Stimulated activated CD8-positive, alpha-beta memory T cell treated with anti-CD3 and anti-CD28 coated beads, Interleukin-4, amount 100 ng/mL, for 1 hour (primary cell): ENCODE data around the gene IQCE.
"Not testable (repeated sequence)": the region's sequence is repeated elsewhere in the genome, so short reads cannot be mapped to it uniquely, and the experiment has no call there.

Experiments used
- DNase-seq, 2 donors: peaks; one replicate each; pipeline ENCODE4 v3.0.0-alpha.2; 2020; ENCODE audit warnings: low read depth in 2 of 2, low spot score in 1 of 2

Gene IQCE

DNA sequence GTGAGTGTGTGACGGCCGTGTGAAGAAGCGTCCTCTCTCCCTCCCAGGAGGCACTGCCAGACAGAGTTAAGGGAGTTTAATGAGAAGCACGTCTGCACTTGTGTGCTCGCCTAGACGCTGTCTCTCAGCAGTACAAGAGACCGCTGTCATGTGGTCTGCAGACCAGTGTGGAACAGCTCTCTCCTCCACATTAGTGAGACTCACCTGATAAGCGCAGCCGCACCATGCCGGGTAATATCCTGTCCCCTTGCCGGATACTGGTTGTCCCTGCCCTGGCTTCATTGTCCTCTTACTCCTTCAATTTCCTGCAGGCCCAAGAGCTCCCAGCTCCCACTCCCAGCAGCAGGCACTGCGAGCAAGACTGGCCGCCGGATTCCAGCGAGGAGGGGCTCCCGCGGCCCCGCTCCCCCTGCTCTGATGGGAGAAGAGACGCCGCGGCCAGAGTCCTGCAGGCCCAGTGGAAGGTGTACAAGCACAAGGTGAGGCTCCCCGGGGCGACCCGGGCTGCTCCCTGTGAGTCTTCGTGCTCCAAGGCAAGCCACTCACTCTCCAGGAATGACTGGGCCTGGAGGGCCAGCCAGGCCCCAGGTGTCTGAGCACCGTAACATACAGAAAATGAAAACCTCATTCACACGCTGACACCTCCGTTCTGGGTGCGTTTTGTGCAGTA is 39.5 kb downstream of the IQCE start:
- DNase-seq, result no peak

DNA sequence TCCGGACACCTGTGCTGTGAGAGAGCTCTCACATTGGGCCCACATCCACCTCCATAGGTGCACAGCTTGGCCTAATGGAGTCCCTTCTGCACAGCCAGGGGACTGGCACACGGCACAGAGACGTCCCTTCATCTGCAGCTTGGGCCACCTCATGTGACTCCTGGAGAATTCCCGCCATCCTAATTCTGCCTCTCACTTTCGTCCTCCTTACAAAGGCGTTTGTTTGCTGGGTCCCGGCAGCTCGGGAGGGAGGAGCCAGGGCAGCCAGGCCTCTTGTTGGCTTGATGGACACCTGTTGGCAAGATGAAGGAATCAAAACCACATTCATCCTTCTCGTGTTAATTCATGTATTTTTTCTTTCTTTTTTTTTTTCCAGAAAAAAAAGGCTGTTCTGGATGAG is 42.3 kb downstream of the IQCE start:
- no peak for DNase-seq

DNA sequence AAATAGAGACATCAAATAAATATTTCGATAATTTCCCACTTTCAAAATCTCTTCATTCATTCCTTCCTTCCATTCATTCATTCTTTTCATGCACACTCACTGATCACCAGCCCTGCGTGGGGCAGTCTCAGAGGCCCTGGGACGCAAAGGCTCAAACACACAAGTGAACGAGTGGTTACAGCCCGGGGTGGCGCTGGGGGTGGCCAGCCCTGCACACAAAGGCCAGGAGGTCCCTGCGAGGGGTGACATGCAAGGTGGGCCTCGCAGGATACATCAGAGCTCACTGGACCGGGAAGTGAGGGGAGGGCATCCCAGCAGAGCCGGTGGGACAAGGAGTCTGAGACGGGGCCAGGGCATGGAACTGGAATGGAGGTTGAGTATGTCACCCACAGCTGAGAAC is 43.1 kb downstream of the IQCE start:
- DNase-seq, result no peak

DNA sequence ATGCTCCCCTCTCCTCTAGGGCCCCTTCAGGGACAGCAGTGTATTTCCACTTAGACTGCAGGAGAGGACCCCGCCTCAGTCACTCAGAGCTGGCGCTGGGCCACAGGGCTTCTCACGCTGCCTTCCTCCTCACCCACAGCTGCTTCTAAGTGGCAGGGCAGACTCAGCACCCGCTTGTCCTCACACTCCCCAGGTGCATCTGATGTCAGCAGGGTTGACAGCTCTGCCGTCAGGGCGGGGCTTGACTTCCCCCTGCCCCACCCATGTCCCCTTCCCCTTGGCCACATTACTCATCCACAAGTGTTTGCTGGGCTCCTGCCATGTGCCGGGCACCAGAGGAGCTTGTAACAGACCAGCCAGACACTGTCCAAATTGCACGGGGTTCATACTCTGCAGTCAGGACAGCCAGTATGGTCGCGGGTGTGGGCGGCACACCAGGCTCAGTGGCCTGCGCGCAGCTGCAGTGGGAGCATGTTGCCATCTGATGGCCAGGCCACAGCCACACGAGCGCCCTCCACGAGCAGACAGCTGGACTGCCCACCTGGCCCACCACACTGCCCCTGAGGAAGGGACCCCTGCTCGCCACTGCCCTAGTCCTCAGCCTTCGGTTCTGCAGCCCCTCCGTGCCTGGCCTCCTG is 43.7 kb downstream of the IQCE start:
- DNase-seq, result no peak

DNA sequence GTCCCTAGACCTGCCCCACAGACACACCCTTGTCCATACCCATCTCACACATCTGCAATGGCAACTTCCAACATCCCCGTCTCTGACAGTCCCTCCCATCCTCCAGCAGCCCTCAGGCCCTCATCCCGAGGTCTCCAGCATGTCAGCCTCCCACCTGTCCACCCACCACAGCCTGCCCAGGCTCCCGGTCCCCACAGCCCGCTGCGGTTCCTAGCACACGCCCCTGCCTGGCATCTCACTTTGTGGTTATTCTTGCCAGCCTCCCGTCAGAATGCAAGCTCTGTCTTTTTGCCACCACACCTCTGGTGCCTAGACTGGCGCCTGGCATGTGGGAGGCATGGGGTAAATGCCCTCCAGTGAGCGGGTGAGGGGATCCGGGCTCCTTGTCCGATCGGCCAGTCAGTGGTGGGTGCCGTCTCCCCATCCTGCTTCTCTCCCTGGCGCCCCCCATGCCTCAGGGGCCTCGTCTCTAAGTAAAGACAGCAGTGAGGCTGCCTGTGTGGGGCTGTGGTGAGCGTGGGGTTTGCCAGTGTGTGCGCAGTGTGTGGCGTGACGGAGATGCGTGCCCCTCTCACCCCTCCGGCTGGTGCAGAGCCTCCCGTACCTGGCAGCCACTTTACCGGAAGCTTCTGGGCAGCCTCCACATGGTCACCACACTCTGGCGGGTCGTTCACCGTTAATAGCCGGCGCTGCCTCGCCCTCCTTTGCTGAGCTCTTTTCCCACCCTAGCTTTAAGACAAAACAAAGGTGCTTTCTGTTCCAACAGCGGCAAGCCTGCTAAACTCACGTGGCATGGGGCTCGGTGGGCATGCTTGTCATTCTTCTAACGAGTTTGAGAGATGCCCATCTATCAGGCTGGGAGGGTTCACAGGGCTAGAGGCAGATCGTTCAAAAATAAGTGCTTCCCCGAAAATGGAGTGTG is 44.5 kb downstream of the IQCE start:
- no peak for DNase-seq

DNA sequence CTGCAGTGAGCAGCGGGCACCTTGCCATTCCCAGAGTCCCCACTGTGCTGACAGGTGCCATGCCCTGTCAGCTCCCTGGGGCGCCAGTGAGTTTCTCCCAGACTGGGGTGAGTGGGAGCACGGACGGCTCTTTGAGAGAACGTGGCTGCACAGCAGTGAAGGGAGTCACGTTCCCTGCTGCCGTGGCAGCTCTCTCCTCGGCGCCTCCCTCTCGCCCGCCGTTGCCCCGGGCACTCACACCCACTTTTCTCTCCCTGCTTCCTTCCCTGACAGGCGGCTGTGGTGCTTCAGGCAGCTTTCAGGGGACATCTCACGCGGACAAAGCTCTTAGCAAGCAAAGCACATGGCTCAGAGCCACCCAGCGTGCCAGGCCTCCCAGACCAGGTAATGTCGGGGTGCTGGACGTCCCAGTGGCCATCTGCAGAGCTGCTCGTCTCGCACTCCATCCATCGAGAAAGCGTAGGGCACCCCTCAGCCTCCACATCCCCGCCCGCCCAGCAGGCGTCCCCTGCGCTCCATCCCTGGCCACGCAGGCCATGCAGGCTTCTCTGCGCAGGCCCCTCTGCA is 45.9 kb downstream of the IQCE start:
- no peak for DNase-seq

DNA sequence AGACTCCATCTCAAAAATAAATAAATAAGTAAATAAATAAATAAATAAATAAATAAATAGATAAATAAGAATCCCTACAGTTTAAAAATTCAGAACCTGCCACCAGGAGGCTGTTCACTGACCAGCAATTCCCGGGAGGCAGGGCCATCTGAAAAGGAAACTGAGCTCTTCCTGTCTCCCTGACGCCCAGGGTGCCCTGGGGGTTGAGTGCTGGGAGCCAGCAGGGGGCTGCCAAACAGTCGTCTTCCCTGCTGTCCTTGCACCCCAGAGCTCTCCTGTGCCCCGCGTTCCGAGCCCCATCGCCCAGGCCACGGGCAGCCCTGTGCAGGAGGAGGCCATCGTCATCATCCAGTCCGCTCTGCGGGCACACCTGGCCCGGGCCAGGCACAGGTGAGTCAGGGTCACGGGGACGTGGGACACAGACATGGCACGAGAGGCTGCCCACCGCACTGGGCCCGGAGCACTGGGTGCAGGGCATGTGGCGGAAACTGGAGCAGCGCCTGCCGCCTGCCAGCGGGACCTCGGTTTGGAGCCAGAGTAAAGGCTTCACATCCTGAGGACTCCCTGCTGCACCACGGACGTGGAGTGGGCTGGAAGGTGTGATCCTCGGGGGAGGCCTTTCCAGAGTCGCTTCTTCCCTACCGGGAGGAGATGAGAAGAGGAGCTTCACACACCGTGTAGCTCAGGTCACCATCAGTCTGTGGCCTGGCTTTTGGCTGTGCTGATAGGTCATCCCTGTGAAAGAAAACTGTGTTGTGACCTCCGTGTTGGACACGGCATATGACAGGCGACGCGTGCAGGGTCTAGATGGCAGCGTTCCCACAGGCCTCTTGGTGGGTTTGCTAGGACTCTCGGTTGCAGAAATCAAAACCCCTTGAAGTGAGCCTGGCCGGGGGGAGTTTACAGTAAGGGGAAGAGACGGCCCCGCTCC is 47.1 kb downstream of the IQCE start:
- DNase-seq, result no peak

DNA sequence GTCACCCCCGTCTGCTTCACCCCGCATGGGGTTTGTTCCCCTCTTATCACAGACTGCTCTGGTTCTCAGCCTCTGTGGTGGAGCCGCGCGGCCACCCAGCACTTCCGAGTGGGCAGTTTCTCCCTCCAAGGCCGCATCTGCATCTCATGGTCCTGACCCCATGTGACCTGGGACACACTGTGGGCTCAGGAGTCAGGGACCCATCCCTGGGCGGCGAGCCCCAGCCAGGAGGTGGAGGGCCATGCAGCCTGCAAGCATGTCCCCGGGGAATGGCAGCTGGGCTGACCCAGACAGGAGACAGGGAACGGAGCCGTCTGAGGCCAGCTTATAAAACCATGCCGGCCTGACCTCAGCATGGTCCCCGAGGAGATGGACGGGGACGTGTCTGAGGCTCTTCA is 47.8 kb downstream of the IQCE start:
- no peak for DNase-seq

DNA sequence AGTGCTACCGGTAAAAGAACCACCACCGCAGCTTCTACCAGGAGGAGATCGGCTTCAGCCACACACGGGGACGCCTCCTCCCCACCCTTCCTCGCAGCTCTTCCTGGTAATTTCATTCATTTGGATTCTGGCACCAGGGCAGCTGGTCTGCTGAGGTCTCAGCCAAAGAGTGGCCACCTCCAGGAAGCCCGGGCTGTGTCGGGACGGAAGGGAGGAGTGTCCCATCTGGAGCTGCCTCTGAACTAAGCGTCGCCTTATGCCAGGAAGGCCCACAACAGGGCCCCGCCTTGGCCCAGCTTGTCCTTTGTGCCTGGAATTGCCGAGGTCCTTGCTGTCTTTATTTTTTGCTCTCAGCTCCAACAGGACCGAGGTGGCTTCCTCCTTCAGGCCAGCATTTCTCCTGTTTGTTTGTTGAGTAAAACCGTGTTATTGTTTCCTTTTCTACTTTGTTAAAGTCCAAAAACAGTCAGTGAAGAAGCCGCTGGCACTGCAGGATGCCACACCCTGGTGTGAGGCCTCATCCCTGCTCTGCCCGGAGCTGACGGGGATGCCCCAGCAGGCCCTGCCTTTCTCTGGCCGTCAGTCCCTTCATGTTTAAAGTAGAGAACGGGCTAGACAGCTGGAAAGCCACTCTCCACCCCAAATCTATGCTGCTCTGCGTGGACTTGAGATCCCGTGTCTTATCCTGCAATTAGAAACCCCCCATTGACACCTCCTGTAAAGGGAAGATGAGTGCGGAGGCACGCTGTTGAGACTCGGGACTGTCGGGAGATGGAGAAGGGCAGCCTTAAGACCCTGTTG is 48.5 kb downstream of the IQCE start:
- DNase-seq, result no peak

DNA sequence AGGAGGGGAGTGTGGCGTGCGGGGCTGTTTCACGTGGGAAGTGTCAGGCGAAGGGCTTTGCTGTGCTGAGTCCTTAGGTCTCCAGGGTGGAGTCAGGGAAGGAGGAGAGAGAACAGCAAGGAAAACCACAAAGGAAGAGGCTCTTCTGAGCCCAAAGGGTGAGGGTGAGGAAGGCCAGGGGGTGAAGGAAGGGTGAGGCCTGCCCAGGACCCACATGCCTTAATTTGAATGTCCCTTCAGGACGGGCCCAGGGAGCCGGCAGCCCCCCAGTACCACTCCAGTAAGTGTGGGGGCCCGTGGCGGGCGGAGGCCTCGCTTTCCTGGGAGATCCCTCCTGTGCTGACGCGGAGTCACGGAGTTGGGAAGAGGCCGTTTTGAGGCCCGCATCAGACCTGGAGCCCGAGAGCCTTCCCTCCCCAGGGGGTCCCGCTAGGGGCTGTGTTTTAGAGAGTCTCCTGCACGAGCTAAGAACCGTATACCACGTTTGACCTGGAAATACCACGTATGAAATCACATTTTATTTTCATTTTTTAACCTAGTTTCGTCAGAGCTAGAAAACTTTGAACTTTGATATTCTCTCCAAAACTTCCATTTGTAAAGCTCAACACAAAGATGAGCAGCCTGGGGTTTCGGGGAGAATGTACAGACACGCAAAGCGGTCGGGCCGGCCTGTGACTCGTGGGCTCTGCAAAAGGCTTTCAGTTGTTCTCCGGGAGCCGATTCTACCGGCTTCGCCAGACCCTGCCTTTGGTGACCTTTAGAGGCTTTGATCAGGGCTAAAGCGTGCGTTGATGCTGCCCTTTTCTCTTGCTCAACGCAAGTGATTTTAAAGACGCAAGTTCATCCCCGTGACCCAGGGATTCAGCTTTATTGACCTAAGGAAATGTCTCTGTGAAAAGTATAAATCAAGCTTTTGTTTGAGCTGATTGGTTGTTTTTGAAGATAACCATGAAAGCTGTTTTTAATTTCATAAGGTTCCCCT is 49.4 kb downstream of the IQCE start:
- no peak for DNase-seq

DNA sequence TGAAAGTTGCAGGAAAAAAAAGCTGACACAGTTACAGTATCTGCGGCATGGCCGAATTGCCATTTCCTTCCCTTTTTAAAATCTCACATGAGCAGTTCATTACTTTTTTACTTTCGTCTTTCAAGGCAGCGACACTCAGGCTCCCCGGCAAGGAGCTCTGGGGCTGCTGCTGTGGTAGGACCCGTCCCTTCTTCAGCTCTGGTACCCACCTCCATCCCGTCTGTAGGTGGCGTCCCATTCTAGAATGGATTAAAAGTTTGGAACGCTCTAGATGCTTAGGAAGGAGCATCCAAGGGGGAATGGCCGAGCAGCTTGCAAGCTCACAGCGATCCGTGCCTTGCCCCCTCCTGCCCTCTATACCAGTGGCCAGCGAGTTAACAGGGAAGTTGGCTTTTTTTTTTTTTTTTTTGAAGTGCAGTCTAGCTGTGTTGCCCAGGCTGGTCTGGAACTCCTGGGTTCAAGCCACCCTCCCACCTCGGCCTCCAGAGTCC is 50.2 kb downstream of the IQCE start:
- DNase-seq, result no peak

DNA sequence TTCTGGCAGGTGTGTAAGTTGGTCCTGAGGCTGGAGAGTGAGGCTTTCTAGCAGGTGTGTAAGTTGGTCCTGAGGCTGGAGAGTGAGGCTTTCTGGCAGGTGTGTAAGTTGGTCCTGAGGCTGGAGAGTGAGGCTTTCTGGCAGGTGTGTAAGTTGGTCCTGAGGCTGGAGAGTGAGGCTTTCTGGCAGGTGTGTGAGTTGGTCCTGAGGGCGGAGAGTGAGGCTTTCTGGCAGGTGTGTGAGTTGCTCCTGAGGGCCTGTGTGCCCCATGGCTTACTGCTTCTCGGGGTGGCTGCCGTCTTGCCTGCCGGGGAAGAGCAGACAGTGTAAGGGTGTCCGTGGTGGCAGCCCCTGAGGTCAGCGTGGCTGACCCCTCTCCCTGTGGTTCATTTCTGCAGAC is 50.9 kb downstream of the IQCE start:
- not testable (repeated sequence) for DNase-seq

DNA sequence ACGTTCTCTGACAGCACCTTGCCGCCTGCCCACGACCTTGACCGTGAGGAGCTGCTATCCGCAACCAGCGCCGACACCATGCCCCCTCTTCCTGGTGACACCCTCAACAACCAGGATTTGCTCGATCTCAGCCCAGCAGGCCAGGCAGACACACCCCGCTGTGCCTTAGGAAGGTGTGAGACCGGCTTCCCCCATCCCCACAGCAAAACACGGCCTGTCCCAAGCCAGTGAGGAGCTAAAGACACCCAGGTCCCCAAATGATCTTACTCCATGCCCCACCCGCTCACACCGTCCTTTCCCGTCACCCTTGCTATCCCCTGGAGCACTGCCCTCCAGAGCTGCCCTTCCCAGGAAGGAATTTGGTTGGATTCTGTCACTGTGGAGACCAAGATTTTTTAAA is 51.7 kb downstream of the IQCE start:
- DNase-seq, result no peak

DNA sequence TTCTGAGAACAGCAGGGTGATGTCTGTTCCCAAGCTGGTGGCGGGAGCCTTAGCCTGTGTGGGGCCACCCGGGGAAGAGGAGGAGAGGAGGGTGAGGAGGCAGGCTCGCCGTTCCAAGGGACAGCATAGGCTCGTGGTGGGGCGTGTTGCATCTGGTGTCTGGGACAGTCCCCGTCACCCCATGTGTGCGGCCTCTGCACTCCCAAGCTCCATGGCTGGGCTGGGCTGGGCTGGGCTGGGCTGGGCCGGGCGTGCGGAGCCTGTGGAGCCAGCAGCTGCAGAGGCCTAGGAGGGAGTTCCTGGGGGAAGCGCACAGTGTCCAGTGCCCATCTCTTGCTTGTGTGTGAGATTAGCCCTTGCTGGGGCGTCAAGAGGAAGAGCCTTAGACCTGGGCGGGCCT is 52.1 kb downstream of the IQCE start:
- DNase-seq, result no peak

DNA sequence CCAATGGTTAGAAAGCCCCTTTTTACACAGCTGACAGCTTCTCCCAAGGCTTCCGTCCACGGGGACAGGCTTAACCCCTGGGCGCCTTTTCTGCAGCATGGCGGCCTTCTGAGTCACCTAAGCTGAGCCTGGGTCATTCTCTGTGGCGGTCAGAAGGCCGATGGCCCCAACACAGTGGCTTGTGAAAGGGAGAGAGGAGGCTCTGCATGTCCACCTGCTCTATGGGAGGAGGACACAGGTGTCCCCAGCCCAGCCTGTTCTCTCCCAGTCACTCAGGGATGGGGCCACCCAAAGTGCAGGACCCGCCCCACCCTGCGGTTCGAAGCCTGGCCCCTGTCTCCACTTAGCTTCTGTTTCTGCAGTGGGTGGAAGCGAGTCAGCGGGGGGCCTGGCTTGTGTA is 52.6 kb downstream of the IQCE start:
- DNase-seq, result no peak

DNA sequence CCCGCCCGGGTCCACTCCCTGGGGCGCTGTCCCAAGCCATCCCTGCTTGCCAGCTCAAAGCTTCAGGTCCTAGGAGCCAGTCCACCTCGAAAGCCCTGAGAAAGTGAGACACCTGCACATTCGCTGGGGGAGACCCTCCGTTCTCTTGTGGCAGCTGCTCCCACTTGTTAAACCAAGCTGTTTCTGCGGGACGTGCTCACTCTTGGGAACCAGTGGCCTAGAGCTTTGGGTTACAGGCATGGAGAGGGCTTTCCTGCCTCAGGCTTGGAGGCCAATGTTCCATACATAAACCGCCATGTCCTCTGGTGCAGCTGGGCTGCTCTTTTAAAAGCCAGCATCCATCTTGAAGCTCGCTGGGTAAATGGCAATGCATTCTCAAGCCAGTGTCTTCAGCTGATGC is 53.1 kb downstream of the IQCE start:
- no peak for DNase-seq

DNA sequence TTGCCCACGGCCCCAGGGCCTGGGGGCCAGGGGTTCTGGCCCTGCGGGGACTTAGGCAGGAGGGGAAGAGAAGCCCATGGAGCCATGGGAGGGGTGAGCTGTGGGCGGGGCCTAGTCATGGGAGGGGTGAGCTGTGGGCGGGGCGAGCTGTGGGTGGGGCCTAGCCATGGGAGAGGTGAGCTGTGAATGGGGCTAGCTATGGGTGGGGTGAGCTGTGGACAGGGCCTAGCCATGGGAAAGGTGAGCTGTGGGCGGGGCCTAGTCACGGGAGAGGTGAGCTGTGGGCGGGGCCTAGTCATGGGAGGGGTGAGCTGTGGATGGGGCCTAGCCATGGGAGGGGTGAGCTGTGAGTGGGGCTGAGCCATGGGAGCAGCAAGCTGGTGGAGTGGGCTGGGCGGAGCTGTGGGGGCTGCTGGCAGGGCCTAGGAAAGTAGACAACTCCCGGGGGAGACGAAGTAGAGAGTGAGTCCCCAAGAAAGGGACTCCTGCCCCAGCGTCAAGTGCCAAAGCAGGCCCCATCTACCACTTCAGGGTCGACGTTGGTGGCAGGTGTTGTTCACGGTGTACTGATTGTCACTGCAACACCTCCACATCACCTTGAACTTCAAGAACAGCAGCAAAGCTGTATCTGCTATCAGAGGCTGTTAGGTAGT is 53.8 kb downstream of the IQCE start:
- DNase-seq, result no peak
